Sigmoid colon (tissue), 4 donors: Measurements from ENCODE around the gene CGB5.

Experiments
- CTCF ChIP-seq, 4 experiments: fragments of 450-650 bp in 3 of 4; fragments of 200-600 bp in 1 of 4; IDR thresholded peaks; one replicate each; pipeline ENCODE4 v1.5.1; 2016 to 2019; ENCODE audit warnings: antibody characterized with exemption in 4 of 4, mild to moderate bottlenecking in 3 of 4, moderate library complexity in 2 of 4
- EP300 ChIP-seq, 4 donors: sonication (generic); formaldehyde crosslinking; IDR thresholded peaks; one replicate each; pipeline ENCODE4 v1.6.1; 2017; ENCODE audit warnings: antibody characterized with exemption in 4 of 4
- POLR2A ChIP-seq, 2 donors: fragments of 450-650 bp; IDR thresholded peaks; one replicate each; pipeline ENCODE4 v1.6.1; 2016; ENCODE audit warnings: antibody characterized with exemption in 2 of 2, mild to moderate bottlenecking in 2 of 2, moderate library complexity in 2 of 2
- POLR2AphosphoS5 ChIP-seq, 4 donors: sonication (generic); formaldehyde crosslinking; IDR thresholded peaks; one replicate each; pipeline ENCODE4 v1.6.1; 2017; ENCODE audit warnings: antibody characterized with exemption in 4 of 4

DNA sequence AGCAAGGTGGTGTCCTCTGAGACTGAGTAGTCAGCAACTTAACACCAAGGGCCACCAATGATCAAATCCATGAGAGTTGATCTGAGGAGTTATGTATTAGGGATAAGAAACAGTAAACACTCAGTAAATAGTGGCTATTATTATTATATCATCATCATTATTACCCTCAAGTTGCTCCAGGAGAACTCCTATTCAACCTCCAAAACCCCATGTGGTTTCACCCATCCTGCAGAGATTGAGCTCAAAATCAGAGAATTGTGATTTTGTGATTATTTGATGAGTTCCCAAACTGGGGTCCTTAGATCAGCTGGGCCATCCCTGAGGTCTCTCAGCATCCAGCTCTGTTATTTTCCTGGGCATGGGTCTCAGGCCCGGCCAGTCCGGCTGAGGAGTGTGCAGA, 17.4 kb downstream of the CGB5 start:
- no peak for TF ChIP-seq CTCF (IDR thresholded peaks at IDR 0.05)
- no peak for TF ChIP-seq EP300 (IDR thresholded peaks at IDR 0.05)
- TF ChIP-seq POLR2A (IDR thresholded peaks at IDR 0.05), result no peak
- no peak for TF ChIP-seq POLR2AphosphoS5 (IDR thresholded peaks at IDR 0.05)
